ENCODE results near the gene URB2. TPM values are rescaled to one million over a fixed set of nuclear protein-coding genes. Genes with fewer than 3 reads are reported as not detected.

The URB2 gene
- total RNA-seq, 1 donor from 2014 or later = 1.8 TPM

- no peaks in the 10 kb centered on the region for H3K27me3 ChIP-seq
- H3K4me1 ChIP-seq = peaks cover 20 to 50% of the 10 kb centered on the region in 2 donors
- TF ChIP-seq CTCF (IDR thresholded peaks at IDR 0.05) = no peak
- H3K36me3 ChIP-seq = peaks cover 26 to 40% of the 10 kb centered on the region in 2 donors
- intact Hi-C loops (cut with DNase I) = no loop called here
- no peak overlapping the region for H3K4me3 ChIP-seq
- no peaks in the 10 kb centered on the region for H3K9me3 ChIP-seq
- DNase-seq (ENCODE audit: low spot score in 2 of 2) = no peak
- peak overlapping the region; percentile 92 to 94 for H3K27ac ChIP-seq
Observed at GRCh38 chr1:229600229-229600628, 25.8 kb upstream of the URB2 start.

- Histone ChIP-seq H3K4me3 (no peak overlapping the region), H3K27ac (no peak overlapping the region), H3K4me1 (peaks cover 11 to 29% of the 10 kb centered on the region in 2 donors), H3K9me3 (no peaks in the 10 kb centered on the region), H3K36me3 (peaks cover 46 to 67% of the 10 kb centered on the region in 2 donors), H3K27me3 (no peaks in the 10 kb centered on the region)
- intact Hi-C loops (cut with DNase I) = no loop called here
- no peak for DNase-seq (ENCODE audit: low spot score in 2 of 2)
- TF ChIP-seq CTCF (IDR thresholded peaks at IDR 0.05) = no peak
Observed at GRCh38 chr1:229603371-229604005, 22.6 kb upstream of the URB2 start.

GRCh38 chr1:229607370-229607769, 18.7 kb upstream of the URB2 start:
- Histone ChIP-seq H3K27me3 (no peaks in the 10 kb centered on the region), H3K4me3 (no peak overlapping the region), H3K9me3 (no peaks in the 10 kb centered on the region), H3K36me3 (peaks cover 70 to 92% of the 10 kb centered on the region in 2 donors), H3K27ac (no peak overlapping the region), H3K4me1 (no peaks in the 10 kb centered on the region)
- intact Hi-C loops (cut with DNase I) = no loop called here
- no peak for DNase-seq (ENCODE audit: low spot score in 2 of 2)
- TF ChIP-seq CTCF (IDR thresholded peaks at IDR 0.05) = no peak

GRCh38 chr1:229608590-229608989, 17.5 kb upstream of the URB2 start:
- Histone ChIP-seq H3K27ac (peak overlapping the region in 1 of 2 donors; percentile 10), H3K36me3 (peaks cover 71 to 92% of the 10 kb centered on the region in 2 donors), H3K4me3 (no peak overlapping the region), H3K27me3 (no peaks in the 10 kb centered on the region), H3K9me3 (no peaks in the 10 kb centered on the region), H3K4me1 (no peaks in the 10 kb centered on the region)
- intact Hi-C loops (cut with DNase I) = no loop called here
- DNase-seq (ENCODE audit: low spot score in 2 of 2) = no peak
- no peak for TF ChIP-seq CTCF (IDR thresholded peaks at IDR 0.05)

- no peak overlapping the region for H3K4me3 ChIP-seq
- no peak for DNase-seq (ENCODE audit: low spot score in 2 of 2)
- no peak overlapping the region for H3K27ac ChIP-seq
- H3K9me3 ChIP-seq = no peaks in the 10 kb centered on the region
- no peak for TF ChIP-seq CTCF (IDR thresholded peaks at IDR 0.05)
- intact Hi-C loops (cut with DNase I) = no loop called here
- H3K36me3 ChIP-seq = peaks cover 43 to 52% of the 10 kb centered on the region in 2 donors
- H3K4me1 ChIP-seq = peaks cover 0 to 13% of the 10 kb centered on the region in 2 donors
- no peaks in the 10 kb centered on the region for H3K27me3 ChIP-seq
Observed at GRCh38 chr1:229613938-229614337, 12.1 kb upstream of the URB2 start.
